HCT116 (cell line): Measurements from ENCODE around the gene PARVA. TPM values are rescaled to one million over a fixed set of nuclear protein-coding genes. Genes with fewer than 3 reads are reported as not detected.

Experiments
- ATAC-seq: fragments of 200-7000 bp; cut with Tn5 transposase; 2 replicates; pipeline ENCODE4 v1.9.1; 2020; ENCODE audit warnings: mild to moderate bottlenecking, moderate library complexity
- BruUV-seq: library from RNA; stranded (reverse); fragments of 400-500 nt; replicated peaks from 2 replicates; lab custom pipeline; 2021; lab: Mats Ljungman, UMichigan
- CTCF ChIA-PET: fragments of 300-600 bp; sonication (Branson Sonifier 250); formaldehyde crosslinking; loops from one replicate; lab custom pipeline; 2021; ENCODE audit warnings: antibody characterized with exemption; lab: Charles Lee
- POLR2A ChIA-PET: fragments of 300-600, 350-600 bp; sonication (Branson Sonifier 250); formaldehyde crosslinking; loops from one replicate; lab custom pipeline; 2021; ENCODE audit warnings: antibody characterized with exemption; lab: Charles Lee
- RAD21 ChIA-PET, 2 experiments: fragments of 300-600 bp; sonication (Branson Sonifier 250); formaldehyde crosslinking; loops; one replicate each; lab custom pipeline; 2023; ENCODE audit warnings: low total read pairs in 2 of 2; ENCODE audit not compliant: uncharacterized antibody in 2 of 2, unreplicated experiment in 2 of 2, low non-redundant PET in 1 of 2; lab: Charles Lee
- DNase-seq: peaks from one replicate; pipeline ENCODE4 v3.0.0-alpha.2; 2010; ENCODE audit warnings: low read depth, low spot score
- H2AFZ ChIP-seq: fragments of 200-600 bp; shearing (Covaris generic), sonication (generic); 2 replicates; pipeline ENCODE4 v1.6.1; 2017; ENCODE audit warnings: low read depth, mixed run types, mixed read lengths, antibody characterized with exemption, low read length; ENCODE audit not compliant: poor library complexity, severe bottlenecking
- H3K27ac ChIP-seq: 2 replicates; pipeline ENCODE4 v1.5.1; 2012; ENCODE audit warnings: low read depth, low read length
- H3K27me3 ChIP-seq: fragments of 200-600 bp; sonication (generic); 2 replicates; pipeline ENCODE4 v1.6.1; 2016; ENCODE audit warnings: mixed run types, low read length, mixed read lengths; ENCODE audit not compliant: insufficient read depth
- H3K36me3 ChIP-seq, 2 experiments: fragments of 200-500 bp in 1 of 2; fragments of 200-600 bp in 1 of 2; sonication (Bioruptor generic) in 1 of 2; sonication (generic) in 1 of 2; 2 replicates each; pipeline versions ENCODE4 v1.5.1 to v1.6.1; 2014 to 2016; ENCODE audit warnings: low read length in 2 of 2, inconsistent platforms in 1 of 2, mixed read lengths in 1 of 2, mixed run types in 1 of 2; ENCODE audit not compliant: insufficient read depth in 2 of 2, control insufficient read depth in 1 of 2
- H3K4me1 ChIP-seq, 2 experiments: fragments of 200-600 bp in 1 of 2; sonication (generic) in 1 of 2; 2 replicates each; pipeline versions ENCODE4 v1.5.1 to v1.6.1; 2012 to 2017; ENCODE audit warnings: low read length in 2 of 2, inconsistent platforms in 1 of 2, mild to moderate bottlenecking in 1 of 2, mixed read lengths in 1 of 2, mixed run types in 1 of 2, moderate library complexity in 1 of 2; ENCODE audit not compliant: insufficient read depth in 2 of 2, control insufficient read depth in 1 of 2
- H3K4me2 ChIP-seq: fragments of 200-600 bp; sonication (generic); 2 replicates; pipeline ENCODE4 v1.6.1; 2017; ENCODE audit warnings: mixed run types, low read length, mixed read lengths
- H3K4me3 ChIP-seq, 2 experiments: fragments of 200-600 bp in 1 of 2; sonication (generic) in 1 of 2; replicated peaks in 1 of 2; 2 replicates each; pipeline ENCODE4 v1.5.1; 2011 to 2016; ENCODE audit warnings: low read length in 2 of 2, control low read depth in 1 of 2, low read depth in 1 of 2, mild to moderate bottlenecking in 1 of 2, mixed read lengths in 1 of 2, mixed run types in 1 of 2
- H3K79me2 ChIP-seq: fragments of 200-600 bp; sonication (generic); 2 replicates; pipeline ENCODE4 v1.6.1; 2017; ENCODE audit warnings: mild to moderate bottlenecking, mixed run types, low read length, moderate library complexity, mixed read lengths; ENCODE audit not compliant: insufficient read depth
- H3K9ac ChIP-seq: fragments of 200-600 bp; sonication (generic); 2 replicates; pipeline ENCODE4 v1.6.1; 2016; ENCODE audit warnings: low read length, mixed read lengths
- H3K9me2 ChIP-seq: fragments of 200-600 bp; sonication (generic), shearing (Covaris generic); 2 replicates; pipeline ENCODE4 v1.6.1; 2017; ENCODE audit warnings: mixed run types, mild to moderate bottlenecking, moderate library complexity; ENCODE audit not compliant: insufficient read depth
- H3K9me3 ChIP-seq, 2 experiments: fragments of 200-500 bp in 1 of 2; fragments of 200-600 bp in 1 of 2; sonication (Bioruptor generic) in 1 of 2; sonication (generic) in 1 of 2; 2 replicates each; pipeline ENCODE4 v1.6.1; 2014 to 2017; ENCODE audit warnings: low read length in 2 of 2, mixed read lengths in 2 of 2, inconsistent platforms in 1 of 2, low read depth in 1 of 2, mild to moderate bottlenecking in 1 of 2, mixed run types in 1 of 2, moderate library complexity in 1 of 2; ENCODE audit not compliant: control insufficient read depth in 1 of 2, insufficient read depth in 1 of 2
- H4K20me1 ChIP-seq: fragments of 200-600 bp; sonication (generic), shearing (Covaris generic); 2 replicates; pipeline ENCODE4 v1.6.1; 2017; ENCODE audit warnings: mixed run types, mild to moderate bottlenecking, moderate library complexity; ENCODE audit not compliant: insufficient read depth
- CBX3 ChIP-seq: IDR thresholded peaks from 2 replicates; pipeline ENCODE4 v1.6.1; 2012; ENCODE audit warnings: low read depth
- CTCF ChIP-seq, 3 experiments: fragments of 200-600 bp in 1 of 3; sonication (generic) in 1 of 3; IDR thresholded peaks in 2 of 3; conservative IDR thresholded peaks in 1 of 3; 2 replicates each; pipeline ENCODE4 v1.5.1; 2012 to 2017; ENCODE audit warnings: low read depth in 2 of 3, low read length in 2 of 3, antibody characterized with exemption in 1 of 3, borderline replicate concordance in 1 of 3, control low read depth in 1 of 3, mild to moderate bottlenecking in 1 of 3, mixed read lengths in 1 of 3, mixed run types in 1 of 3, moderate library complexity in 1 of 3; ENCODE audit not compliant: insufficient read depth in 1 of 3
- EZH2 ChIP-seq: fragments of 200-600 bp; sonication (generic); IDR thresholded peaks from 2 replicates; pipeline ENCODE4 v1.6.1; 2017; ENCODE audit warnings: antibody characterized with exemption, mixed run types
- FOSL1 ChIP-seq: IDR thresholded peaks from 2 replicates; pipeline ENCODE4 v1.6.1; 2012; ENCODE audit warnings: low read depth
- MAX ChIP-seq: IDR thresholded peaks from 2 replicates; pipeline ENCODE4 v1.6.1; 2012
- POLR2A ChIP-seq: IDR thresholded peaks from 2 replicates; pipeline ENCODE4 v1.7.0; 2011; ENCODE audit warnings: borderline replicate concordance; ENCODE audit not compliant: insufficient read depth, insufficient read length; ENCODE audit errors: extremely low read depth
- POLR2AphosphoS5 ChIP-seq: IDR thresholded peaks from 2 replicates; pipeline ENCODE4 v1.6.1; 2011; ENCODE audit warnings: mild to moderate bottlenecking, low read depth, low read length, moderate library complexity
- REST ChIP-seq: IDR thresholded peaks from 2 replicates; pipeline ENCODE4 v1.6.1; 2012; ENCODE audit warnings: low read depth
- SIN3A ChIP-seq: IDR thresholded peaks from 2 replicates; pipeline ENCODE4 v1.6.1; 2012; ENCODE audit warnings: low read depth
- SRF ChIP-seq: IDR thresholded peaks from 2 replicates; pipeline ENCODE4 v1.6.1; 2012; ENCODE audit warnings: low read depth
- YY1 ChIP-seq: IDR thresholded peaks from 2 replicates; pipeline ENCODE4 v1.6.1; 2011; ENCODE audit warnings: low read length, low read depth, moderate library complexity, mild to moderate bottlenecking; ENCODE audit not compliant: insufficient replicate concordance; ENCODE audit errors: extremely low read depth
- ZFX ChIP-seq: fragments of 450-650 bp; IDR thresholded peaks from 2 replicates; pipeline ENCODE4 v1.6.1; 2017
- intact Hi-C: fragments of 100-400 bp; cut with micrococcal nuclease; formaldehyde crosslinking; loops from 2 replicates; pipeline ENCODE4 v1.10.0; 2022
- total RNA-seq: library from RNA; stranded (reverse); gene quantifications from one replicate; pipeline ENCODE4 v1.2.1, GENCODE V29; 2021; ENCODE audit not compliant: unreplicated experiment

The PARVA gene
- total RNA-seq, 1 experiment from 2014 or later, result 18.4 TPM

- Histone ChIP-seq H3K27ac (no peak overlapping the region), H3K9me3 (no peaks in the 10 kb centered on the region), H3K79me2 (no peaks in the 10 kb centered on the region), H2AFZ (no peak overlapping the region), H3K4me2 (no peak overlapping the region), H3K9me2 (no peaks in the 10 kb centered on the region), H4K20me1 (no peaks in the 10 kb centered on the region), H3K9ac (no peak overlapping the region), H3K4me3 (no peak overlapping the region), H3K27me3 (no peaks in the 10 kb centered on the region), H3K36me3 (no peaks in the 10 kb centered on the region), H3K4me1 (peaks cover 6 to 17% of the 10 kb centered on the region in 2 experiments; a peak in 3 of 4 replicates)
- CTCF ChIA-PET, result interaction anchor here (1.0 kb wide), 1 partner anchor 346 kb away, joined by 3 read pairs; no protein-coding TSS in a partner anchor
- intact Hi-C loops, result no loop called here
- TF ChIP-seq REST (no peak), SRF (no peak), POLR2AphosphoS5 (no peak), CTCF (IDR thresholded peaks at IDR 0.05 in 2 of 3, conservative IDR thresholded peaks at IDR 0.05 in 1 of 3; ENCODE audit: borderline replicate concordance in 1 of 3, insufficient read depth in 1 of 3, low read depth in 2 of 3, low read length in 2 of 3) (no peak), EZH2 (no peak), POLR2A (no peak), MAX (no peak), YY1 (no peak), CBX3 (no peak), FOSL1 (no peak), SIN3A (no peak), ZFX (no peak)
- POLR2A ChIA-PET, result no interaction called here
- RAD21 ChIA-PET, result no interaction called here
- no TSS peak for BruUV-seq
- no peak for DNase-seq
- ATAC-seq, result no peak
Measured at GRCh38 chr11:12542186-12542935, 165.0 kb downstream of the PARVA start.
